ENCODE results near the gene DLK1. TPM values are rescaled to one million over a fixed set of nuclear protein-coding genes. Genes with fewer than 3 reads are reported as not detected.

The DLK1 gene
- polyA plus RNA-seq, 1 donor = 2,378 TPM

DNA sequence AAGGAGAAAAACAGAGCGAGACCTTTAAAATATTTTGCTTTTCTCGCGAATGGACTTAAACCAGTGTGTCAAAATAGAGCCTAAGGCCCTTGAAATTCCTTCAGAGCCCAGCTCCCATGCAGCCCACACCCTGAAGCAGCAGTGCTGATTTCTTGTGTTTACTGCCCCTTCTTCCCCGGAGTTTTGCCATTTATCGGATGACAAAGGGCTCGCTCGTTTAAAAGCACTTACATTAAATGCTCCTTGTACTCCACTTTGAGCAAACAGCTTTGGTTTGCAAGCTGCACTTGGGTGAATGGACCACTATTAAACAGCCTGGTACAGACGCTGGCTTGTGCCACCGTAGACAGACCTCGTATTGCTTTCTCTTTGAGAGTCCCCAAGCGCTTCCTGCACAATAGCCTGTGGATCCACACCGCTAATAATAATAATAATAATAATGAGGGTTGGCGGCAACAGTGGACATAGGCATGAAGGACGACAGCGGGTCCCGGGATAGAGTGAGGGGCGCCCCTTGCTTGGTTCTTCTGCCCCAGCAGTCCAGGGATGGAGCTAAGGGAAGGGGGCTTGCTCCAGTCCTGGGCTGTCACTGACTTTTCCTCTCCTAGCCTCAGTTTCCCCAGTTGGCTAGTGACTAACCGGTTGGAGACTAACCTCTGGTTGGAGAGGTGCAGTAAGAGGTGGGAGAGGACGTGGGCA lies 6.6 kb downstream of the DLK1 start:
- DNase-seq (ENCODE audit: low read depth) = no peak

DNA sequence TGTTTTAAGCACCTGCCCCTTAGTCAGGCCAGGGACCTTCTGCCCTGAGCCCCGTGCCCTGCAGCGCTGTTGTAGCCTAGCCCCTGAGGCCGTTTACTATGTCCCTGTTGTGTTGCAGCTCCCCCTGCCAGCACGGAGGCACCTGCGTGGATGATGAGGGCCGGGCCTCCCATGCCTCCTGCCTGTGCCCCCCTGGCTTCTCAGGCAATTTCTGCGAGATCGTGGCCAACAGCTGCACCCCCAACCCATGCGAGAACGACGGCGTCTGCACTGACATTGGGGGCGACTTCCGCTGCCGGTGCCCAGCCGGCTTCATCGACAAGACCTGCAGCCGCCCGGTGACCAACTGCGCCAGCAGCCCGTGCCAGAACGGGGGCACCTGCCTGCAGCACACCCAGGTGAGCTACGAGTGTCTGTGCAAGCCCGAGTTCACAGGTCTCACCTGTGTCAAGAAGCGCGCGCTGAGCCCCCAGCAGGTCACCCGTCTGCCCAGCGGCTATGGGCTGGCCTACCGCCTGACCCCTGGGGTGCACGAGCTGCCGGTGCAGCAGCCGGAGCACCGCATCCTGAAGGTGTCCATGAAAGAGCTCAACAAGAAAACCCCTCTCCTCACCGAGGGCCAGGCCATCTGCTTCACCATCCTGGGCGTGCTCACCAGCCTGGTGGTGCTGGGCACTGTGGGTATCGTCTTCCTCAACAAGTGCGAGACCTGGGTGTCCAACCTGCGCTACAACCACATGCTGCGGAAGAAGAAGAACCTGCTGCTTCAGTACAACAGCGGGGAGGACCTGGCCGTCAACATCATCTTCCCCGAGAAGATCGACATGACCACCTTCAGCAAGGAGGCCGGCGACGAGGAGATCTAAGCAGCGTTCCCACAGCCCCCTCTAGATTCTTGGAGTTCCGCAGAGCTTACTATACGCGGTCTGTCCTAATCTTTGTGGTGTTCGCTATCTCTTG lies 7.6 kb downstream of the DLK1 start:
- no peak for DNase-seq (ENCODE audit: low read depth)

DNA sequence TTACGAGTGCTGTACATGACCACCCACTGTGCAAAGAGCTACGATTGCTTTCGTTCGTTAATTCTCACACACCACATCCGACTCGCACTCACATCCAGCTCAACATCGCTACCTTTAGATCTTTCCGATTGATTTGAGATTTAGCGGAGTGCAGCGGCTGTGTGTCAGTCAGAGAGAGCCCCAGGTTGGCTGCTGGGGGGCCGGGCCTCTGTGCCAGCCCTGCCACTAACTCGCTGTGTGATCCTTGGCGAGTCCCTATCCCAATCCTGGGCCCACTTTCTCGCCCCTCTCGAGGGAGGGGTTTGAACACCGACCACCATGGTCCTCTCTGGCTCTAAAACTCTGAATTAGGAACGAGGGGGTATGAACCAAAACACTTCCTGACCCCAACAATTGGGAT lies 8.6 kb downstream of the DLK1 start:
- no peak for DNase-seq (ENCODE audit: low read depth)

DNA sequence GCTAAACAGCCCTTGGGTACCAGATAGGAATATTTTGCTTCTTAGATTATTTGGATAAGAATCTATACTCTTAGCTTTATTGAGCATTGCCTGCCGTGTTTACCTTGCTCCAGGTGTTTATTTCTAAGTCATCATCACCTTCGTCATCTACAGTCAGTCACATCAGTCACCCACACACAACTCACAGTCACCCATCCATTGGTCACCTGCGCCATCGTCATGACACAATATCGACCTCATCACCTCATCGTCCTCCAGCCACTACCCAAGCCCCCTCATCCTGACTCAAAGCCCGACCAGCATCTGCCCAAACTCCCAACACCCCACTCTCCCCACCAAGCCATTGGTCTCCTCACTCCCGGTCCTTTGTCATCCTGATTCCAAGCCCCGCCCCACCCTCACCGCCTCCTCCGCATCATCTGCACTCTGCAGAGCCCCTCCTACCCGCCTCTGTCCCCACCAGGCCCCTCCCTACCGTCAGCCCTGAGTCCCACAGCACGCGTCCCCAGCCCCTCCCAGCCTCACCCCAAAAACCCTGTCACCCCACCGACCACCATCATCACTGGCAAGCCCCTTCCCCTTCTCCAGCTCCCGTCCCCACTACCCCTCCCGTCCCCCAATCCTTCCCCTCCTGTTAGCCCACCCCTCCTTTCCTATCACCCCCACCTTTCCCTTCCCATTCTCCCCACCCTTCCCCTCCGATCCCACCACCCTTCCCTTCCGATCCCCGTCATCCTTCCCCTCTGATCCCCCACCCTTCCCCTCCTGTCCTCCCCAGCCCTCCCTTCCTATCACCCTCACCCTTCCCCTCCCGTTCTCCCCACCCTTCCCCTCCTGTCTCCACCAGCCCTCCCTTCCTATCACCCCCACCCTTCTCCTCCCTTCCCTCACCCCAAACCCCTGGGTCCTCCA lies 9.8 kb downstream of the DLK1 start:
- DNase-seq (ENCODE audit: low read depth) = no peak

DNA sequence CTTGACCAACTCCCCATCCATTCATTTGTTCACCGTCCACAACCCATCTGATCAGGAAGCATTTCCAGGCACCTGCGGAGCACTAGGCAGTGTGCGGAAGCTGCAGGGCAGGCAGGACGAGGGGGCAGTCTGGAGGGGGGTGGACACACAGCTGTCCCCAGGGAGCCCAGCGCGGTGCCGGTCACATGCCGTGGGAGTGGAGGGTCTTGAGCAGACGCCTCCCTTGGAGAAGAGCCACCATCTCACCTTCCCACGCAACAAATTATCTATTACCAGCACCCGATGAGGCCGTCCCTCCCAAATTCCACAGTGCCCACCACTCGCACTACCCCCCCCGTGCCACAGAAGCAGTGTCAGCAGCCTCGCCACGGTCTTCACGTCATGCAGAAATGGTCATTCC lies 10.8 kb downstream of the DLK1 start:
- DNase-seq (ENCODE audit: low read depth) = no peak

DNA sequence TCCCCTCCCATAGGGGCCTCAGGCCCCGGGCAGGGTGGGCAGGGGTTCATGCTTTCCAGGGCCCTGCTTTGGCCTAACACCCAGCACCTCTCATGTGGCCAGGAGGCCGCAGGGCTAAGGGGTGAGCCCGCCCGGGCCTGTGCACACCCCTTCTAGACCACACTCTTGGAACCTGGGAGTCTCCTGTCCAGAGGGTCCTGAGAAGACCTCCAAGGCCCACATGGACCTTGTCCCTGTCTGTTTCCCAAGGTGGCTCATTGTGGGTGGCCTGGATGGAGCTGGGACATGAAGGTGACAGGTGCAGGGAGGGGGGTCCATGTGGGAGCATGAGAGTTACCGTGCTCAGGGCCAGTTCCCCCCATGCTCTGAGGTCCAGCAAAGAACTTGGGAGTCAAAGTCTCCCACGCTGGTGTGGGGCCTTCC lies 11.6 kb downstream of the DLK1 start:
- DNase-seq (ENCODE audit: low read depth) = no peak

DNA sequence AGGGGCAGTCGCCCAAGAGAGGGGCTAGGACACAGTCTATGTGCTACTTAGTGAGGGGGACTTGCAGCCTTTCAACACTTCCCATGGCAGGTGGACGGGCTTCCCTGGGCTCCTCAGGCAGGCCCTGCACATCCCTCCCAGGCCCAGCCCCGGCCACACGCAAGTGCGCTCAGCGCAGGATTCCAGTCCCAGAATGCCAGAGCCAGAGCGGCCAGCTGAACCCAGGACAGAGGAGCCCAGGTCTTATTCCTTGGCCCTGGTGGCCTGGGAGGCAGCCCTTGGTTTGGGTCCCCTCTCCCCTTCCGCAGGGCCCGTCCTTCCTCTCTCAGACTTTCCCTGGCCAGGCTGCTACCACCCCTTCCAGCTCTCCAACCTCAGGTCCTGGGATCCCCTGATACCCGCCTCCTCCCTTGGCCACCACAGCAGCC lies 12.0 kb downstream of the DLK1 start:
- no peak for DNase-seq (ENCODE audit: low read depth)

DNA sequence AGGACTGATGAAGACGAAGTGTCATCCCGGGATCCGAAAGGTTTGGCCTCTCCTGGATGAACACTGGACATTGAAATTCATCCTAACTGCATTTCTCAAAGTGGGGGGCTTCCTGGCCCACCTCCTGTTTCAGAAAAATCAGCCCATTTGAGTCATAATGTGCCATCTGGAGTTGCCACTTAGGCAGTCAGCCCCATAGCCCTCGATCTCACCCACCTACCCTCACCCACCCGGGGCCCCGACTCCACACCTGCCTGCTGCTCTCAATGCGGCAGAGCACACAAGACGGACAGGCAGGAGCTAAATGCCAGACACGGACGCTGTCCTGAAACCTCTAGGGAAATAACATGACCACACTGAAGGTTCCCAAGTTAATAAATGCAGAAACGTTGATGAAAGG lies 12.6 kb downstream of the DLK1 start:
- no peak for DNase-seq (ENCODE audit: low read depth)

DNA sequence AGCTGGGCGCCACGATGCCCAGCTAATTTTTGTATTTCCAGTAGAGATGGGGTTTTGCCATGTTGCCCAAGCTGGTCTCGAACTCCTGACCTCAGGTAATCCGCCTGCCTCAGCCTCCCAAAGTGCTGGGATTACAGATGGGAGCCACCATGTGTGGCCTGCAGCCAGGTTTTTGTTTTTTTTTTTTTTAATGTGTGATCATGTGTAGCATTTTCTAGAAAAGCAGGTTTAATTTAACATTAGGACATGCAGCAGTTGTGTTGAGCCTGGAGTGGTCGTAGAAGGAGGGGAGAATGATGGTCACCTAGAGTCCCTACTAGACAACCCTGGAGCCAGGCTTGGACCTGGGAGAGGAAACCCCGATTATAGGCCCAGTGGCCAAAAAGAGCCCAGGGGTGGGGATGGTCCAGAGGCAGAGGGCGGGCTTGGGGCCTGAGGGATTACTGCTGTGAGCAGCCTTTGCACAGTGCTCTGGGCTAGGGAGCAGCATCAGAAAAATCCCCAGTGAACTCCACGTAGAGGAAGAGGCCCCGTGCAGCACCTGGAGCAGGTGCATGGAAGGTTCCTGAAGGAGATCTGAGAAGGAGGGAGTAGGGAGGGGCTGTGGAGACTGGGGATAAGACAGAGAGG lies 13.6 kb downstream of the DLK1 start:
- no peak for DNase-seq (ENCODE audit: low read depth)

DNA sequence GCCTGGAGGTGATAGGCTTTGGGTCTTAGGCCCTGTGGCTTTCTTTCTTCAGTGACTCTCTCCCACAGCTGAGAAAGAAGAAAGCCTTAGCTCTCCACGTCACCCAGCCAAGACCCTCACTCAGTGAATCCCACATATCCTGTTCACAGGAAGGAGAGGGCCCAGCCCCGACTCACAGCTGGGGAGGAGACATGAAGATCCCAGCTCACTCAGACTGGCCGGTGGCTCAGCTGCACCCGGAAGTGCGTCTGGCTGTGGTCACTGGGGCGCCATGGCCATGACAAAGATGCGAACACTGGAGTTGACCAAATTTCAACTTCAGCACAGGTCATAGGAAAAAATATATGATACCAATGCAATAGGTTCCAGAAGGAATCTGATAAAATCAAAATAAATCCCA lies 14.2 kb downstream of the DLK1 start:
- no peak for DNase-seq (ENCODE audit: low read depth)

DNA sequence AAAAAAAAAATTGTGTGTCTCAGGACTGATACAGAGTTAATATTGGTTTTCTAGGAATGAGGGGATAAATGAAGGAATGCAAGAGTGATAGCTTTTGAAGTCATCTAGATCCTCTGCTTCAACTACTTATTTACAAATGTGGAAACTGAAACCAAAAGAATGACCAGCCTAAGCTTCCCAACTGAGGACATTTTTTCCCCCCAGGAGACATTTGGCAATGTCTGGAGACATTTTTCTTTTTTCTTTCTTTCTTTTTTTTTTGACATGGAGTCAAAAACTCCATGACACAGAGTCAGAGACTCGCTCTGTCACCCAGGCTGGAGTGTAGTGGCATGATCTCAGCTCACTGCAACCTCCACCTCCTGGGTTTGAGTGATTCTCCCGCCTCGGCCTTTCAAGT lies 15.3 kb downstream of the DLK1 start:
- no peak for DNase-seq (ENCODE audit: low read depth)

DNA sequence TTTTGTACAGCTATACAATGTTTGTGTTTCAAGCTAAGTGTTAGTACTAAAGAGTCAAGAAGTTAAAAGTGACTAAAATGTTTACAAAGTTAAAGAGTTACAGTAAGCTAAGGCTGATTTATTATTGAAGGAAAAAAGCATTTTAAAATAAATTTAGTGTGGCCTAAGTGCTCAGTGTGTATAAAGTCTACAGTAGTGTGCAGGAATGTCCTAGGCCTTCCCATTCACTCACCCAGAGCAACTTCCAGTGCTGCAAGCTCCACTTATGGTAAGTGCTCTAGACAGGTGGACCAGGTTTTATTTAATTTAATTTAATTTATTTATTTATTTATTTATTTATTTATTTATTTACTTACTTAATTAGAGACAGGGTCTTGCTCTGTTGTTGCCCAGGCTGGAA lies 19.6 kb downstream of the DLK1 start:
- DNase-seq (ENCODE audit: low read depth) = no peak

DNA sequence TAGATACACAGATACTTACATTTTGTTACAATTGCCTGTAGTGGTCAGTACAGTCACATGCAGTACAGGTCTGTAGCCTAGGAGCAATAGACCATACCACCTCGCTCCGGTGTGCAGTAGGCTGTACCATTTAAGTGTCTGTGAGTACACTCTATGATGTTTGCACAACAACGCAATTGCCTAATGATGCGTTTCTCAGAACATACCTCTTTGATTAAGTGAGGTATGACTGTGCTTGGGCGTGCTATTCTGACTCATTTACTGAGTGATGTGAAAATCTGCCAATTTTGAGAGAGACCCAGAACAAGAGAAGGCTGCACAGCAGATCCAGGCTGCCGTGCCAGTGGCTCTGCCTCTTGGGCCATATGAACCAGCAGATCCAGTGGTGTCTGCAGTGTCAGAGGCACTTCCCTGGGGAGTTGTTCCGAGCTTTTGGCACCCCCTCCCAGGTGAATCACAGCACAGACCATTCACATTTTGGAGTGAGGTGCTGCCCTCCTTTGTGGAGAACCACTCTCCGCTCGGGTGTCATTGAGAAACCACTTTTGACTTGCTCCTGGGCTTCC lies 20.4 kb downstream of the DLK1 start:
- no peak for DNase-seq (ENCODE audit: low read depth)

DNA sequence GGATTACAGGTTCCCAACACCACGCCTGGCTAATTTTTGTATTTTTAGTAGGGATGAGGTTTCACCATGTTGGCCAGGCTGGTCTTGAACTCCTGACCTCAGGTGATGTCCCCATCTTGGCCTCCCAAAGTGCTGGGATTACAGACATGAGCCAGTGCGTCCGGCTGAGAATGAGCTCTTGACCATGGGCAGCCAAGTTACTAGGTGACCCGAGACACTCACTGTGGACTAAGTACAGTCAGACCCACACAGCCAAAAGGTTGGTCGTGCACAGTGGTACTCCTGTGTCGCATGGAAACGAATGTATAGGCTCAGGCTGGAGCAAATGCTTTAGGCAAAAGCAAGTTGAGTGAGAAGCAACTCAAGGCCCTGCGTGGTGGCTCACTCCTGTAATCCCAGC lies 21.0 kb downstream of the DLK1 start:
- no peak for DNase-seq (ENCODE audit: low read depth)

DNA sequence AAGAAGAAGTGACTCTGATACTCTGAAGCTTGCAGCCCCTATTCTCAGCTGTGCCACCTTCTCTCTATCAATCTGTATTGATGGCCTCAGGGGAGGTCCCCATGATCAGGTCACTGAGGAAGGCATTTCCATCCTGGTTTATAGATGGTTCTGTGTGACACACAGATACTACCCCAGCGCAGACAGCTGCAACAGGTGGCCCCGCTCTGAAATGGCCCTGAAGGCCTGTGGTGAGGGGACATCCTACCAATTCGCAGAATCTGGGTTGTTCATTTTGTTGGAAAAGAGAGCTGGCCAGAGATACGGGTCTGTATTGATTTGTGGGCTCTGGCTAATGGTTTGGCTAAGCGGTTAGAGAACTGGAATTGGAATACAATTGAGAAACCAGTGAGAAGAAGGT lies 21.7 kb downstream of the DLK1 start:
- DNase-seq (ENCODE audit: low read depth) = no peak

DNA sequence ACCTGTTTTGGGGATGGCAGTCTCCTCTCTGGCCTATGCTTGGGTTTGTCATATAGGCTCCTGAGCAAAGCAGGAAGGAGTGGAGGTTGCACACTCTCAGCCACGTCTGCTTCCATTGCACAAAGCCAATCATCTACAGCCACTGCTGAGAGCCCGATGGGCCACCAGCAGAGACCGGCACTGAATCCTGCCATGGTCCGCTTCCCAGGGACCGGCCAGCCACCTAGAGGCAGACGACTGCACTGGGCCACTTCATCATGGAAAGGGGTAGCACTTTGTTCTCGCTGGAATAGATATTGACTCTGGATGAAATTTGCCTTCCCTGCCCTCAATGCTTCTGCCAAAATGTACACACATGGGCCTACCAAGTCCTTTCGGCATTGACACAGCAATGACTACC lies 22.3 kb downstream of the DLK1 start:
- DNase-seq (ENCODE audit: low read depth) = no peak

DNA sequence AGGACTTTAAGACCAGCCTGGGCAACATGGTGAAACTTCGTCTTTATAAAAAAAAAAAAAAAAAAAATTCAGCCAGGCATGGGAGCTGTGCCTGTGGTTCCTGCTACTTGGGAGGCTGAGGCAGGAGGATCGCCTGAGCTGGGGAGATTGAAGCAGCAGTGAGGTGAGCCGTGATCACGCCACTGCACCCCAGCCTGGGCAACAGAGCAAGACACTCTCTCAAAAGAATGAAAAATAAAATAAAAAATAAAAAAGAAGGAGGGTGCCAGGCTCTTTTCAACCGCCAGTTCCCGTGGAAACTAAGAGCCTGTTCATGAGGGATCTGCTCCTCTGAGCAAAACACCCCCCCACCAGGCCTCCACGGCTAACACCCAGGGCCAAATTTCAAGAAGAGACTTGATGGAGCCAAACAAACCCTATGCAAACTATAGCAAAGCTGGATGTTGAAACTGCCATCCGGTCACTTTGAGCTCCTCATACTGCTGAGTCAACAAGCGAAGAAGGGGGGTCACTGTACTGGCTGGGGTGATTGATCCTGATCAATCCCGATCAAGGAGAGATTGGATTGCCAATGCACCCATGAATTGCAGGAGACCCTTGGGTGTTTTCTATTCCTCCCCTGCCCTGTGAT lies 23.4 kb downstream of the DLK1 start:
- no peak for DNase-seq (ENCODE audit: low read depth)

DNA sequence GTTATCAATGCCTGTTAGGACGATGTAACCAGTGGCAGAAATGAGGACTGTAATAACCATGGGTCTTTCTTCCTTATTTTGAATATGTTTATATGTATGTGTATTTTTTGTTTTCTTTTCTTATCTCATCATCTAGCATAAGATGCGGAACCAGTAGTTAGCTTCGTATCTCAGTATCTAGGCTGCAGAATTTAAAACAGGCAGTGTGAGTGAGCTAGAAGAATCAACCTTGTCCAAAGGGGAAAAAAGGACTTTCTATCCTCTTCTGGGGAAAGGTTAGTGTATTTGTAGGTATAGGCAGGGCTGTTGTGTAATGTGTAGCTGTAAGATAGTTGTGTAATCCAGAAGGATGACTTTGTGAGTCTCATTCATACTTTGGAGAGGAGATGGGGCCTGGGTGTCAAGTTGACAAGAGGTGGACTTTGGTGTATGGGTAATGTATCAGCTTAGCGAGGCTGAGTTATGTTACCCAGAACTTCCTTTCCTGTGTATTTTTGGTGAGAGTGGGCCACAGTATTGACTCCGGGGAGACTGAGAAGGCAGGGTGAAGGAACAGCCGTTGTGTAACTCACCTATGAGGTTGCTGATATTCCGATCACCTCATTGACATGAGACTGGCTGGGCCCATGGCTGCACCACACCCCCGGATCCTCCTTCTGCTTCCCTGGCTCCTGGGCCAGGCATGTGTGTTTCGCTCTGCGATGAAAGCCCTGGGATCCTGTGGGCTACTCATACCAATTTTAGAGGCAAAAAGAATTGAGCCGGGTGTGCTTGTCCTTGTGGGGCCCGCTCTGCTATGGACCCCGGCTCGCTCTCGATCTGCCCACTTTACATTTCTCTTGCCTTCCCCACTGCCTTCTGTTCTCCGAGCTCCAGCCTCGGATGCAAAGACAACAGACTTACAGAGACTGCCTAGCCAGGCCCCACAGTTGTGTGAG lies 24.3 kb downstream of the DLK1 start:
- no peak for DNase-seq (ENCODE audit: low read depth)

DNA sequence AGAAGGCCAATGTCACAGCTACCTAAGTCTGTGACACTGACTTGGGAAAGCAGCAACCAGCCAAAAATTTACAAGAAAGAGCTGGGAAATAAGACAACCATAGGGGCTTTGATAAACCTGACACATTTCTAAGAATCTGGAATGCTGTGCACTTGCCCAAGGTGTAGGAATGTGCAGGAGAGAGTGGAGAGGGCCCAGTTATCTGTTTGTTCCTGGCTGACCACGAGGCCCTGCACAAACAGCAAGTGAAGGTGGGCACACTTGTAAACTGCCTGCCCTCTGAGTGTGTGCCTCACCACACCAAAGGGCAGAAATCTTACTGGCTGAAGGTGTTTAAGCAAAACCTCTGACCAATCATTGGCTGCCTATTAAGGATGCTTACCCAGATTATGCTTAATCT lies 27.3 kb downstream of the DLK1 start:
- DNase-seq (ENCODE audit: low read depth) = no peak

DNA sequence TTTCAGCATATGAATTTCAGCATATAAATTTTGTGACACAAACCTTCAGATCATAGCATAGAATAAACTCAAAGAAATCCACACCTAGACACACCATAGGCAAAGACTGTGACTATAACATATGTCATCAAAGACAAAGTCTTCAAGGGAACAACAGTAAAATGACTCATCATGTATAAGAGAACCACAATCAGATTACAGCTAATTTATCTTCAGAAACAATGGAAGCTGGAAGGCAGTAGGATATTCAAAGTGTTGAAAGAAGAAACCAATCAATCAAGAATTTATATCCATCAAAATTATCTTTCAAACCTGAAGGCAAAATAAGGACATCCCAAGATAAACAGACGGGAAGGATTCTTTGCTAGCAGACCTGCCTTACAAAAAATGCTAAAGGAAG lies 29.0 kb downstream of the DLK1 start:
- DNase-seq (ENCODE audit: low read depth) = no peak

Measured in forelimb muscle (tissue), 1 donor.